Measurements from ENCODE around the gene AGTPBP1.
A peak's percentile ranks its signal among the peaks of the same experiment; 100 is the strongest.
"Not testable (repeated sequence)": the region's sequence is repeated elsewhere in the genome, so short reads cannot be mapped to it uniquely, and the experiment has no call there.

Gene AGTPBP1, protein sequence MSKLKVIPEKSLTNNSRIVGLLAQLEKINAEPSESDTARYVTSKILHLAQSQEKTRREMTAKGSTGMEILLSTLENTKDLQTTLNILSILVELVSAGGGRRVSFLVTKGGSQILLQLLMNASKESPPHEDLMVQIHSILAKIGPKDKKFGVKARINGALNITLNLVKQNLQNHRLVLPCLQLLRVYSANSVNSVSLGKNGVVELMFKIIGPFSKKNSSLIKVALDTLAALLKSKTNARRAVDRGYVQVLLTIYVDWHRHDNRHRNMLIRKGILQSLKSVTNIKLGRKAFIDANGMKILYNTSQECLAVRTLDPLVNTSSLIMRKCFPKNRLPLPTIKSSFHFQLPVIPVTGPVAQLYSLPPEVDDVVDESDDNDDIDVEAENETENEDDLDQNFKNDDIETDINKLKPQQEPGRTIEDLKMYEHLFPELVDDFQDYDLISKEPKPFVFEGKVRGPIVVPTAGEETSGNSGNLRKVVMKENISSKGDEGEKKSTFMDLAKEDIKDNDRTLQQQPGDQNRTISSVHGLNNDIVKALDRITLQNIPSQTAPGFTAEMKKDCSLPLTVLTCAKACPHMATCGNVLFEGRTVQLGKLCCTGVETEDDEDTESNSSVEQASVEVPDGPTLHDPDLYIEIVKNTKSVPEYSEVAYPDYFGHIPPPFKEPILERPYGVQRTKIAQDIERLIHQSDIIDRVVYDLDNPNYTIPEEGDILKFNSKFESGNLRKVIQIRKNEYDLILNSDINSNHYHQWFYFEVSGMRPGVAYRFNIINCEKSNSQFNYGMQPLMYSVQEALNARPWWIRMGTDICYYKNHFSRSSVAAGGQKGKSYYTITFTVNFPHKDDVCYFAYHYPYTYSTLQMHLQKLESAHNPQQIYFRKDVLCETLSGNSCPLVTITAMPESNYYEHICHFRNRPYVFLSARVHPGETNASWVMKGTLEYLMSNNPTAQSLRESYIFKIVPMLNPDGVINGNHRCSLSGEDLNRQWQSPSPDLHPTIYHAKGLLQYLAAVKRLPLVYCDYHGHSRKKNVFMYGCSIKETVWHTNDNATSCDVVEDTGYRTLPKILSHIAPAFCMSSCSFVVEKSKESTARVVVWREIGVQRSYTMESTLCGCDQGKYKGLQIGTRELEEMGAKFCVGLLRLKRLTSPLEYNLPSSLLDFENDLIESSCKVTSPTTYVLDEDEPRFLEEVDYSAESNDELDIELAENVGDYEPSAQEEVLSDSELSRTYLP

DNA sequence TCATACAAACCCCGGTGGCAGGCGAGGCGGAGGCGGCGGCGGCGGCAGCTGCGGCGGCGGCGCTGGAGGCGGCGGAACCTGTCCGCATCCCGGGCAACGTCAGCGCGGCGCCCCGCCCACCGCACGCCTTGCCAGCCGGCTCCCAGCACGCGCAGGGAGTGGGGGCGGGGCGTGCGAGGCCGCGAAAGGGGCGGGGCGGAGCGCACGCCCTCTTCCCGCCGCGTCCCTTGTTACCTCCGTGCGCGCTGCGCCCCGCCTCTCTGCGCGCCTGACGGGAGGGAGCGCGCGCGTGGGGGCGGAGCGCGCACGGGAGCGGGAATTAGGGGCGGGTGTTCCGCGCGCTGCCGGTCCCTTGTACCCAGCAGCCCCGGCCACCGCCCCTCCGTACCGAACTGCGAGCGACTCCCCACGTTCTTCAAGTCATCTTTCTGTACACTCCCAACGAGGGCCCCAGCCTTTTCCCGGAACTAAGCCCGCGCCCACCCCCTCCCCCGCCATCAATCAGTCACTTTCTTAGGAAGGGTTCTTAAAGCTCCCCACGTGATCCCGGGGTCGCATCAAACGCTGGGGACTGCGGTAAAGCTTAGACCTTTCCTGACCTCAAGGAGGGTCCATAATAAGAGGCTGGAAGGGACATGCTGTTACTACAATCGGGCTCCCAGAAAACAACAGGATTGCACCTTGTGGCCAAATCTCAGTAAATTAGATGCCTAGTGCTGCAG is at the start of gene AGTPBP1:
Gene AGTPBP1, minus strand, starts transcription at position 80 of the 722 bp plus-strand sequence. CDS start 29,421 bp downstream, outside the sequence.
- peak; percentile 99 for DNase-seq (ENCODE audit: low read depth)

DNA sequence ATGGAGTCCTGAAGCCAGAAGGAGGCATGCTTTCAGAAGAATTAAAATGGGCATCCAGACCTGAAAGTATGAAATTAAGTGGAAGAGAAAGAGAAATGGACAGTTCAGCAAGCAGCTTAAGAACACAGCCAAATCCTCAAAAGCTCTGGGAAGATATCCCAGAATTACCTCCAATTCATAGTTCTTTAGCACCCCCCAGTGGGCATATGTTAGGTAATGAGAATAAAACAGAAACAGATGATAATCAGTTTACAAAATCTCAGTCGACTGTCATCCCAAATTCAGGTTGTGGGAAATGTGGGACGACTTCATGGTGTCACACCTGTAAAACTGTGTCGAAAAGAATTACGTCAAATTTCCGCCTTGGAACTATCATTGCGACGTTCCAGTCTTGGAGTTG is 44.4 kb upstream of the AGTPBP1 start:
- DNase-seq (ENCODE audit: low read depth), result not testable (repeated sequence)

DNA sequence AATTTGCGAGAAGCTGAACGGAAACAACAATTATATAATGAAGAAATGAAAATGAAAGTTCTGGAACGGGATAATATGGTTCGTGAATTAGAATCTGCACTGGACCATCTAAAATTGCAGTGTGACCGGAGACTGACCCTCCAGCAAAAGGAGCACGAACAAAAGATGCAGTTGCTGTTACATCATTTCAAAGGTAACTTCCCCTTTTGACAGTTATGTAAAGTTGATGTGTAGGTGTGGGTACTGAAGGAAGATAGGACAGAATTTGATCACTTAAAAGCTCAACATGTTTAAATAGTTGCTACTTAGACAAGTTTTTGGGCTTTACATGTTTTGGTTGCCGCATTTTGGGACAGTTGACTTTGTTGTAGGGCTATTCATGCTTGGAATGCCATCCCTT is 32.1 kb upstream of the AGTPBP1 start:
- not testable (repeated sequence) for DNase-seq (ENCODE audit: low read depth)

DNA sequence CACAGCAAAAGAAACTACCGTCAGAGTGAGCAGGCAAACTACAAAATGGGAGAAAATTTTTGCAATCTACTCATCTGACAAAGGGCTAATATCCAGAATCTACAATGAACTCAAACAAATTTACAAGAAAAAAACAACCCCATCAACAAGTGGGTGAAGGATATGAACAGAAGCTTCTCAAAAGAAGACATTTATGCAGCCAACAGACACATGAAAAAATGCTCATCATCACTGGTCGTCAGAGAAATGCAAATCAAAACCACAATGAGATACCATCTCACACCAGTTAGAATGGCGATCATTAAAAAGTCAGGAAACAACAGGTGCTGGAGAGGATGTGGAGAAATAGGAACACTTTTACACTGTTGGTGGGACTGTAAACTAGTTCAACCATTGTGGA is 20.0 kb upstream of the AGTPBP1 start:
- DNase-seq (ENCODE audit: low read depth), result not testable (repeated sequence)

DNA sequence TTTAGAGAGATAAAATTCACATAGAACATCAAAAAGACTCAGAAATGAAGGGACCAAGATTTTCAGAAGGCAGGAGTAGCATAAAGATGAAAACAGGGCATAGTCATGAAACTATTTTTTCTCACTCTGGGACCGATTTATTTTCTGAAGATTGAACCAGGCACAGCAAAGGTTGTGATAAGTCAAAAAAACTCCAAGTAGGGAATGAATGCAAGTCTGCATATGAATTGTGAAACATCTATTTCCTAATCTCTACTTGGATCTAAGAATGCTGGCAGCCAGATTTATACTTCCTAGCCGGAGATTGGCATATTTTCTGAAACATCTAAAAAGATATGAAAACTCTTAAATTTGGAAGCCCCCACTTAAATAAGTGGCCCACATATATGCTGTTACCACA is 16.0 kb upstream of the AGTPBP1 start:
- not testable (repeated sequence) for DNase-seq (ENCODE audit: low read depth)

DNA sequence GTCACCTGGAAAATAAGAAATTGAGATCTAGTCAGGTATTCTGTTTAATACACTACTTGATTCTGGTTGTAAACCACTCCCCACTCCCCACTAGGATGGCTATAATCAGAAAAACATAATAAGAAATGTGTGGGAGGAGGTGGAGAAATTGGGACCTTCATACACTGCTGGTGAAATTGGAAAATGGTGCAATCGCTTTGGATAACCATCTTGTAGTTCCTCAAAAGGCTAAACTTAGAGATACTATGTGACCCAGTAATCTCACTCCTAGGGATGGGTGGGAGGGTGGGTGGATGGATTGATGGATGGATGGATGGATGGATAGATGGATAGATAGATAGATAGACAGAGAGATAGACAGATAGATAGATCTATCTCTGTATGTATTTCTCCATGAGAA is 14.5 kb upstream of the AGTPBP1 start:
- not testable (repeated sequence) for DNase-seq (ENCODE audit: low read depth)

DNA sequence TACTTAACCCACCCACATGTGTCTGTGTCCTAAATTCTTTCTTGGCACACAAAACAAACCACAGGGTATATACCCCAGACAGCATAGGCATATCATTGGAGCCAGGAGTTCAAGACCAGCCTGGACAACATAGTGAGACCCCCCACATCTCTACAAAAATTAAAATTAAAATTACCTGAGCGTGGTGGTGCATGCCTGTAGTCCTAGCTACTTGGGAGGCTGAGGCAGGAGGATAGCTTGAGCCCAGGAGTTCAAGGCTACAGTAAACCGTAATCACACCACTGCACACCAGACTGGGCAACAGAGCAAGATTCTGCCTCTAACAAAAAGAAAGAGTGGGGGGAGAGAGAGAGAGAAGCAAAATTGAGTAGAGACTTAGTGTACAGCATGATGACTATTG is 4.6 kb upstream of the AGTPBP1 start:
- no peak for DNase-seq (ENCODE audit: low read depth)

DNA sequence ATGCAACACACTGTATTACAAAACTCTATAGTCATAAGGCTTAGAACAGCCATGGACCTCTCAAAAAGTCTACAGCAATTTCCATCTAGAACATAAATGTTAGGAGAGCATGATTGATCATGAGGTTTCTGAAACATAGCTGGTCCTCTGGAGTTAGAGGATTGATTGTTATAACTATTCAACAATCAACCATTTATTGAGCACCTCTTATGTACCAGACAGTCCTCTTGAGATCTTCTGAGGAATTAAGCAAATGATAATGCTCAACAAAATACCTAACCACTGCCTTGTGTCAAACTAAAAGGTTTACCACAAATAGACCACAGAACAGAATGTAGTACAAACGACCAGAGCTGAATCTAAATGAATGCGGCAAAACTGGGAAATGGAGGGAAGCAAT is 3.4 kb upstream of the AGTPBP1 start:
- no peak for DNase-seq (ENCODE audit: low read depth)

DNA sequence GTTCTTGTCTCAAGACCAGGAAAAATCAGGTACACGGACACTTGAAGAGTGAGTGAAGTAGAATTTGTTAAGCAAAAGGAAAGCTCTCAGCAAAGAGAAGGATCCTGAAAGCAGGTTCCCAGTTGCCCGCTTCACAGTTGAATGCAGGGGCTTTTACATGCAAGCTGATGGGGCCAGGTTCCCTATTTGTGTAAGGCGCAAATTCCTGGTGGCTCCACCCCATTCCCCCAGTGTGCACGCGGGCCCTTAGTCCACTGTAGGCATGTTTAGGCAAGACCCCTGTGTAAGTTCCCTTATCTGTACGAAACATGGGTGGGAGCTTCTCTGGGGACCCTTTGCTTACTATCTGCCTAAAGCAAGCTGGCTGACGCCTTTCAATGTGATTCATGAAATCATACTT is 2.7 kb upstream of the AGTPBP1 start:
- no peak for DNase-seq (ENCODE audit: low read depth)

DNA sequence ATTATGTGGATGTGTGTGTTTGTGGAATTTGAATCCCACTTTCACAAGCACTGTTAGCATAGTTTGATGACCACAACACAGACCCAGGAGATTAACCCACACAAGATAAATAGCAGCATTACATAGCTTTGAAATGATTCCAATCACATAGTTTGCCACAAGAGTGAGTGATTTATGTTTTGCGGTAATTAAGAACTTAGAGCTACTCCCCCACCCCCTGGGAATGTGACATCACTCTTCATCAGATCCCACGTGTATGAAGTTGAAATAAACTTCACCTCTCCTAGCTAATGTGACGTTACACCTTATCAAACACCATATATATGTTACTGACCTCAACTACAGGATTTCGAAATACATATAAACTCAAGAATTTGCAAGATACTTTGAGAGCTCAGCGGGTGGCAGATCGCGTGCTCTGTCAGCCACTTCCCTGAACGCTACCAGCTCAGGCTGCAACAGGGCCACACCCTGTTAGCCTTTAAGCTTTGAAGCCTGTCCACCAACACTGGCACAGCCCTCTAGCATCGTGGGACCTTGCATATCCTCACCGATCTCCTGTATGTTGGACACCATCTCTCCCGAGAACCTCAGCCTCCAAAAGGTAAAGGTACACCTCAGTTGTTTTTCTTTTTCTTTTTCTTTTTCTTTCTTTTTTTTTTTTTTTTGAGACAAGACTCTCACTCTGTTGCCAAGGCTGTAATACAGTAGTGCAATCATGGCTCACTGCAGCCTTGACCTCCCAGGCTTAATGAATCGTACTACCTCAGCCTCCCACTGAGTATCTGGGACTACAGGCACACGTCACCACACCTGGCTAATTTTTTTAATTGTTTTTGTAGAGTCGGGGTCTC is 1.7 kb upstream of the AGTPBP1 start:
- DNase-seq (ENCODE audit: low read depth), result peak; percentile 8

DNA sequence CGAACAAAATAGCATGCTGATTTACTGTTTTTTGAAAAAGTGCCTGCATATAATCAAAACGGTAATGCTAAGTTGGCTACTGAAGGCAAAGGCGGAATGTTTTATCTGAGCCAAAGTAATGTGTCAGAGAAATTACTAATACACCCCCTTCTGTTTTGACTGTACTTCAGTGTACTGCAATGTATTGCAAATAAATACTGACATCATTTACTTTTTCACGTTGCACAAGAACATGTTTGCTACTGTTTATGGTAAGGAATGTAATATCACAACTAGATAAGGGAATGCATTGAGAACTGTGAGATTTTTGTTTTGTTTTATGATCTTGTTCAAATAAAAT is 813 bp upstream of the AGTPBP1 start:
- no peak for DNase-seq (ENCODE audit: low read depth)

DNA sequence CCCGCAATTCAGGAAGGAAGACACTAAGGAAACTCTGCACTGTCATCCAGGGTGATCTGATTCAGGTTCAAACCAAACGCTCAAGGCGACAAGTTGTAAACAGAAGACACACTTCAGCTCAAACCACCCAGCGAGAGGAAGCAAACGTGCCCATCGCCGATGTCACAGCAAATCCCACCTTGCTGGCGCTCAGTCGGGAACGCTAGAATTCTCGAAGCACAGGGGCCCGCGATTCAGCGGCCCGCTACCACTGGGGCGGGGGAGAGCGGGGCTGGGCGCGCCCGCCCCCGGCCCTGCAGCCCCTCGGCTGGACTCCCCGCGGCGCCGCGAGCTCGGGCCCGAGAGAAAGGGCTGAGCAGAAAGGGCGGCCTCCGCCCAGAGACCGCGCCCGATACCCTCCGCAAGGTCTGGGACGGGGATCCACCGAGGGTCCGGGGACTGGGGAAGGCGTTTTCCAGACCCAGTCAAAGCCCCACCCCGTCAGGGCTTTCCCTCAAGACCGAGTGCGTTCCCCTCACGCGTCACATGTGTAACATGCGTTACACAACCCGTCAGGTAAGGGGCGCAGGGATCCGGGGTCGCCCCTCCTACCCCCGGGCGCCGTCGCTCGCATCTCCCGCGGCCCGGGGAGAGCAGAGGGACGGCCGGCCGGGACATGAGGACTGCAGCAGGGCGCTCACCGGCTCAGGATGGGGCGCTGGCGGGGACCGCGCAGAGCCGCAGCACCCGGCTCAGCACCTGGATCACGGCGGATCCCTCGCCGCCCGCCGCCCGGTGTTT is 469 bp downstream of the AGTPBP1 start:
- peak; percentile 20 for DNase-seq (ENCODE audit: low read depth)

DNA sequence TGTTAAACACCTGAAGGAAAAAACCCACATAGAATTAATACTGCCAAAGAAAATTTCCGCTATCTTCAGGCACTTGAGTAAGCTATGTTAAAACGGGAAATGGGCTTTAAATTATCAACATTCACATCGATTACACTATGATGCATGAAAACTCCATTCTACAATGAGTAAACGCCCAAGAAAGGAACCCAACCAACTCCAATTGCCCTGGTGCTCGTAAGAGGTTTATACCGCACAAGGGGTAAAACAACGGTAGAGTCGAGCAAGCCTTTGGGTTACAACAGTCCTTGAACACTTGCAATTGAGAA is 1.0 kb downstream of the AGTPBP1 start:
- no peak for DNase-seq (ENCODE audit: low read depth)

DNA sequence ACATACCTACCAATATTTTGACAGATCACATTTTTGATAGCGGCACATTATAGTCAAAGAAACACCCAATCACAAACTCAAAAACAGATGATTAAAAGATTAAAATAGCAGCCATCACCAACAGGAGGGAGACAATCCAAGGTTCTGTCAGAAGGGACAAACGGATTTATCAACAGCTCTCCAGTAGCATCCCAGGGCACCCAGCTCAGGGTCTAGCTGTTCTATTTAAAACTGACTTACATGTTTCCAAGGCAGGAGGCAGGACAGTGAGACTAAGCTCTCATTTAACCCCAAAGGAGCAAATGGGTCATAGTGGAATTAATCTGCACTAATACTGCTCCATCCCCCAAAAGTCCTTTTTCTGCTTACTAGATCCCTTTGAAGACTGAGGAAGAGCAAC is 3.2 kb downstream of the AGTPBP1 start:
- no peak for DNase-seq (ENCODE audit: low read depth)

DNA sequence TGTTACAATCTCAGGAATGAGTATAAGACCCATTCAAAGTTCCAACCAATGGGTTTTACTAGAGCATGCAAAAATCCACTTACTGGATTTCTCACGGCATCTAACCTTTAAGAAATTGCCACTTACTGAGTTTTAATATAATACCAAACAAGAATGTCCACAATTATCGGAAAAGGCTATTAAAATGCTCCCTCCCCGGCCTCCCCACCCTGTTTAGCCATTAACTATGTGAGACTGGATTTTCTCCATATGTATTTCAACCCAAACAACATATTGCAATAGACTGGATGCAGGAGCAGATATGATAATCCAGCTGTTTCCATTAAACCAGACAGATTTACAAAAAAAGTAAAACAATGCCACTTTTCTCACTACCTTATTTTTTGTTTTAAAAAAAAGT is 4.1 kb downstream of the AGTPBP1 start:
- DNase-seq (ENCODE audit: low read depth), result no peak

DNA sequence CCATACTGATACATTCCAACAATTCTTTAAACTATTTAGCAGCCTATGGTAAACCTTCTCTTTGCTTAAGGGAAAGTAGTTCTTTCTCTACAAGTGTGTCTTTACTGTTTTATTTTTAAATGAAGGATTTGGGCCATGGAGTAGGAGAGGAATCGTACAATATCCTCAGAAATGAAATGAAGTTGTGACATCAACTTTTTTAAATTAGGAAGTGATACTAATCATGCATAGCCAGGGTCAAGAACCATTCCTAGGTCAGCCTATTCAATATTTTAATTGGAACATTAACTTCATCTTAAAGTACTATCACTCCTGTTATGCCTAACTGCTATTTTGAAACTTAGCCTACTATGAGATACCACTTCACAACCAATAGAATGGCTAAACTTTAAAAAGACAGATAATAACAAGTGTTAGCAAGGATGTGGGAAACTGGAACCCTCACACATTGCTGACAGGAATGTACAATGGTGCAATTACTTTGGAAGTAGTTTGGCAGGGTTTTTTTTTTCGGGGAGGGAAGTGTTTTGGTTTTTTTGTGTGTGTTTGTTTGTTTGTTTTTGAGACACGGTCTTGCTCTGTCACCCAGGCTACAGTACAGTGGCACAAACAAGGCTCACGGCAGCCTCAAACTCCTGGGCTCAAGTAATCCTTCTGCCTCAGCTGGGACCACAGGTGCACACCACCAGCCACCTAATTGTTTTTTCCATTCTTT is 10.7 kb downstream of the AGTPBP1 start:
- no peak for DNase-seq (ENCODE audit: low read depth)

DNA sequence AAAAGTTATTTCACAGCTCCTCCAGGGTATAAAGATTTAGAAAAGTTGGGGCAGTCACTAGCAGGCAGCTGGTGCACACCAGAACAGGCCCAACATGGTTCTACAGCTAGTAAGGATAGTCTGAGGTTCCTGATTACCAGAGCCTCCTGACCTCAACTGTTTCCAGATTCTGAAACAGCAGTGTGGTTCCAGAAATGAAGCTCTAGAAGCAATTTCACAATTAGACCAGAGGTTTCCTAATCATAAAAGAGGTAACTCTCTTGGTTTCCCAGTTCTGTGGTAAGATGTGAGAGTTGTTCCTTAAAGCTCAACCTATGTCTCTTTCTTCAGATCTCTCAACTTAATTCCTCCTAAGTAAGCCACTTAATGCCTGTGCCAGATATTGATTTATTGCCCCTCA is 11.9 kb downstream of the AGTPBP1 start:
- DNase-seq (ENCODE audit: low read depth), result no peak

DNA sequence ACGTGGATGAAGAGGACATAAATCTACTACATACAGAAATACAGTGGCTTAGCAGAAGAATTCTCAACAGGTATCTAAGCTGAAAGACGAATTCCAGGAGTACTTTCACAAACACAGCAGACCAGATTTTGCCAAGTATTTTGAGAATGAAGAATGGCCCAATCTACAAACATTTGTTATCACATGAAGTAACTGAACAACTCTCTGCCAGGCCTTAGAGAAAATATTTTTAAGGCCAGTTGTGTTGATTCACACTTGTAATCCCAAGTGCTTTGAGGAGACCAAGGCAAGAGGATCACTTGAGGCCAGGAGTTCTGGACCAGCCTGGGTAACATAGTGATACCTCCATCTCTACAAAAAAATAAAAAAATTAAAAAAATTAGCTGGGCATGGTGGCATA is 14.3 kb downstream of the AGTPBP1 start:
- no peak for DNase-seq (ENCODE audit: low read depth)

DNA sequence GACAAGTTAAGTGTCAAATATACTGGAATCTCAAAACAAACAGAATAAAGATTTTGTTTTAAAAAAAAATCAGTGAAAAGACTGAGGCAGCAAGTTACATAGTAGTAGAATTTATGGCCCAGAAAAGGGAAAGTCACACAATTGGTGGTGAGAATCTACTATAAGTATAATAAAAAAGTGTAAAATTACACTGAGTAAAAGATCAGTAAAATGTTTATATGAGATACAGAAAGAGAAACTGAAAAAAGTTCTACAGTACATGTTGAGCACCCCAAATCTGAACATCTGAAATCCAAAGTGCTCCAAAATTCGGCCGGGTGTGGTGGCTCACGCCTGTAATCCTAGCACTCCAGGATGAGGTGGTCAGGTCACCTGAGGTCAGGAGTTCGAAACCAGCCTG is 15.0 kb downstream of the AGTPBP1 start:
- DNase-seq (ENCODE audit: low read depth), result no peak

DNA sequence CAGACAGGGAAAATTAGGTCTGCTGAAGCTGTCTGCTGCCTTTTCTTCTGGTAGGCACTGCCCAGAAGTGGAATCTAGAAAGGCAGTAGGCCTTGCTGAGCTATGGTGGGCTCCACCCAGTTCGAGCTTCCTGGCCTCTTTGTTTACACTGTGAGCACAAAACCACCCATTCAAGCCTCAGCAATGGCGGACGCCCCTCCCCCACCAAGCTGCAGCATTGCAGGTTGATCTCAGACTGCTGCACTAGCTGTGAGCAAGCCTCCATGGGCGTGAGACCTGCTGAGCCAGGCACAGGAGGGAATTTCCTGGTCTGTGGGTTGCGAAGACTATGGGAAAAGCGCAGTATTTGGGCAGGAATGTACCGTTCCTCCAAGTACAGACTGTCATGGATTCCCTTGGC is 18.5 kb downstream of the AGTPBP1 start:
- DNase-seq (ENCODE audit: low read depth), result peak; percentile 6
